ENCODE data around the gene FXYD5.

The FXYD5 gene

DNA sequence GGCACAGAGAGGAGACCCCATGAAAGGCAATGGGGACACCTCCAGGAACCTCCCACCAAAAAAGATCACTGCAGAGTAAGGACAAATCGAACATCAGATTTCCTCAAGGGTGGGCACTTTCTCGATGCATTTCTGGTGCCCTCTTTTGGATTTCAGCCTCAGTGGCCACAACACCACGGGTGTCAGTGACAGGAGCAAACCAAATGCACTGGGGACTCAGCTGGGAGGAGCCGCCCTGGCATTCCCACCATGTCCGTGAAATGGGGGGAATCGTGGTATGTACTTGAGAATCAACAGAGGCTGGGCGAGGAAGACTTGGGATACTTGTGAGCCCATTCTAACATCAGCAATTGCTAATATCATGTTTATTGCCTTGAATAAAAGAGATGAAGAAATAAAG, 57.7 kb downstream of the FXYD5 start:
- no peak for DNase-seq (ENCODE audit: low read depth in 2 of 2)

DNA sequence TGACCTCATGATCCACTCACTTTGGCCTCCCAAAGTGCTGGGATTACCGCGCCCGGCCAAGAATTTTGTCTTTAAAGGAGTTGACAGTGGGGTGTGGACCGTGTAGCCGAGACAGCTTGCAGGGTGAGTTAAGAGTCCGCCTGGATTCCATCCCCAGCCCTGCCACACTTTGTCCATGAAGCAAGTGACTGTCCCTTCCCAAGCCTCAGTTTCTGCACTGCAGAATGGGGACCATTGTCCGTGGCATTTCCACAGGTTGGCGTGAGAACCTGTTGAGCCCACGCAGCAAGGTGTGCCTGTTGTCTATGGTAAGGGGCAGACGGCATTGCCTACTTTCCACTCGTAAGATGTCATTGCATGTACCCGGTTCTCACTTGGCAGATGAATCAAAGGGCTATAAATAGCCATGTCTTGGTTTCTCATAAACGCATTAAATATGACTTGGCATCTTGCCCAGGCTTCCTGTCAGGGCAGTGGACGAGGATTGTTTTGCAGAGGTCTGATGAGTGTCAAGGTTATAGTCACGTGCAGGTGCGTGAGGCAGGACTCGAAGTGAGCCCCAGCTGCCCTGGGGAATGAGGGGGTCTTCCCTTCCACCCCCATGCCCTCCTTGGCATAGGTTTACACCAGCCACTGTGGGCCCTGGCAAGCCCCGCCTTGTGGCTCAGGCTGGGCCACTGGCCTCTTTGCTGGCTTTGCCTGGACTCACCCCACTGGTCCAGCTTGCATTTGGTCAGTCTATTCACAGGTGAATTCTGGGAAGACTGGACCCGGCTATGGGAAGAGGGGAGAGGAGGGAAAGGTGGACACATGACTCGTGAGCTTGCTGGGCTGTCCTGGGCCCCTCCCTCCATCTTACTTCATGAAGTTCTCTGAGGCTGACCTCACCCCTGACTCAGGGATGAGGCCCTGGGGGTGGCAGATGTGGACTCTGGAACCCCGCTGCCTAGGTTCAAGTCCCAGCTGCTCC, 59.4 kb downstream of the FXYD5 start:
- DNase-seq (ENCODE audit: low read depth in 2 of 2), result peak; percentile 66 to 70

DNA sequence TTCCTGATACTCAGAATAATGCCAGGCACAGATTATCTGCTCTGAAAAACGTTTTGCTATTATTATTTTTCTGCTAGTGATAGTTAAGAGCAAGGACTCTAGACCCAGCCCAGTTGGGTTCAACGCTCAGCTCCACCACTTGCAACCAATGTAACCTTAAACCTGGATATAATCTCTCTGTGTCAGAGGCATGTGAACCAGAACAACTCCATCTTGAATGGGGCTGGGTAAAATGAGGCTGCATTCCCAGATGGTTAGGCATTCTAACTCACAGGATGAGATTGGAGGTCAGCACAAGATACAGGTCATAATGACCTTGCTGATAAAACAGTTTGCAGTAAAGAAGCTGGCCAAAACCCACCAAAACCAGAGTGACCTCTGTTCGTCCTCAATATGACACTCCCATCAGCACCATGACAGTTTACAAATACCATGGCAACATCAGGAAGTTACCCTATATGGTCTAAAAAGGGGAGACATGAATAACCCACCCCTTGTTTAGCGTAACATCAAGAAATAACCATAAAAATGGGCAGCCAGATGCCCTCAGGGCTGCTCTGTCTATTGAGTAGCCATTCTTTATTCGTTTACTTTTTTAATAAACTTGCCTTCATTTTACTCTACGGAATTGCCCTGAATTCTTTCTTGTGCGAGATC, 60.4 kb downstream of the FXYD5 start:
- no peak for DNase-seq (ENCODE audit: low read depth in 2 of 2)

DNA sequence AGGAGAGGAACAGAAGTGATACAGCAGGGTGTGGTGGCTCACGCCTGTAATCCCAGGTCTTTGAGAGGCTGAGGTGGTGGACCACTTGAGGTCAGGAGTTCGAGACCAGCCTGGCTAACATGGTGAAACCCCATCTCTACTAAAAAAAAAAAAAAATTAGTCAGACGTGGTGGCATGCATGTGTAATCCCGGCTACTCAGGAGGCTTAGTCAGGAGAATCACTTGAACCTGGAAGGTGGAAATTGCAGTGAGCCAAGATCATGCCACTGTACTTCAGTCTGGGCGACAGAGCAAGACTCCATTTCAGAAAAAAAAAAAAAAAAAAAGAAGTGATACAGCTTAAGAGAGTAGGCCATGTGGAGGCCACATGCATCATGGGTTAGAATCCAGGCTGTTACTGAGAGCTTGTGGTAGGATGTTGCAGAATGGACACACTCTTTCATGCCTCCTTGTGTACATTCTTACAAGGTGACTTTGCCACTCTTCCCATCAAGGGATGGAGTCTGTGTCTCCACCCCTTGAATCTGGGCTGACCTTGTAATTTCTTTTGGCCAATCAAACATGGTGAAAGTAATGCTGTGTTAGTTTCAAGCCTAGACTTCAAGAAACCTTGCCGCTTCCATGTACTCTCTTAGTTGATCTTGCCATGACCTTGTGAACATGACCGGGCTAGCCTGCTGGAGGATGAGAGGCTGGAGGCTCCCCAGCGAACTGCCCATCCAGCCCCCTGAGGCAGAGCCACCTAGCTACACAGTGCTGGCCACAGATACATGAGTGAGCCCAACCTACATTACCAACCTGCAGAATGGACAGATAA, 61.7 kb downstream of the FXYD5 start:
- DNase-seq (ENCODE audit: low read depth in 2 of 2), result no peak

DNA sequence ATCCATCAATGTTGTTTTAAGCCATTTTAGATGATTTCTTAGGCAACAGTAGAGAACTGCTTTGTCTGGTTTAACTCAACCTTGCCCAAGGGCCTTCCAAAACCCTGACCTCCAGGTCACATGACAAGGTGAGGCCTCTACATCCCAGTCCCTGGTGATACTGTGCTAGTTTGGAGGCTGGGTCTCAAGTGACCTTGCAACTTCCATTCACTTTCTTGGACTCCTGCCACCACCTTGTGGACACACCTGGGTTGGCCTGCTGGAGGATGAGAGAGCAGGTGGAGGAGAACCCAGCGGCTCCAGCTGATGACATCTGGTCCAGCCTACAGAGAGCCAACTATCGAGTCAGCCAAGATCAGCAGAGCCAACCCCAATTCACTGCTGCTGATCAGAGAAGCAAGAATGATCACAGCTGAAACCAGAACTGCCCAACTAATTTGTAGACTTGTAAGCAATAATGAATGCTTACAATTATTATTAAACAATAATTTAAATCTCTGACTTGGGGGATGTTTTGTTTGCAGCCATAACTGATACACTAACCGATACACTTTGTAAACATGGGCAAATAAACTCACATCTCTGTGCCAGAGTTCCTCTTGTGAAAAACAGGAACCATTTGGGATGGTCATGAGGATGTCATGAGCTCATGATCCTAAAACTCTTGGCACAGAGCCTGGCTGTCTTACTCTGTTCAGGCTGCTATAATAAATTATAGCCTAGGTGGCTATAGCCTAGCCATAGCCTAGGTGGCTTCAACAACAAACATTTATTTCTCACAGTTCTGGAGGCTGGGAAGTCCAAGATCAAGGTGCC, 62.5 kb downstream of the FXYD5 start:
- DNase-seq (ENCODE audit: low read depth in 2 of 2), result no peak

DNA sequence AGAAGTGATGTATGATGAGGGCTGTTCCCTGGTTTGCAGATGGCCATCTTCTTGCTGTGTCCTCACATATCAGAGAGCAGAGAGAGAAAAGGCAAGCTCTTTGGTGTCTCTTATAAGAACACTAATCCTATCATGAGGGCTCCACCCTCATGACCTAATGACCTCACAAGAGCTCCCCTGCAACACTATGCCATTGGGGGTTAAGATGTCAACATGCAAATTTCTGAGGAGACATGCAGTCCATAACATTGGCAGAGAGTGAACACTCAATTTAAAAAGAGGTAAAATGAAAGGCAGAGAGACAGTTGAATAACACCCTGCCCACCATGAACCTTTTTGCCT, 63.1 kb downstream of the FXYD5 start:
- DNase-seq (ENCODE audit: low read depth in 2 of 2), result no peak

DNA sequence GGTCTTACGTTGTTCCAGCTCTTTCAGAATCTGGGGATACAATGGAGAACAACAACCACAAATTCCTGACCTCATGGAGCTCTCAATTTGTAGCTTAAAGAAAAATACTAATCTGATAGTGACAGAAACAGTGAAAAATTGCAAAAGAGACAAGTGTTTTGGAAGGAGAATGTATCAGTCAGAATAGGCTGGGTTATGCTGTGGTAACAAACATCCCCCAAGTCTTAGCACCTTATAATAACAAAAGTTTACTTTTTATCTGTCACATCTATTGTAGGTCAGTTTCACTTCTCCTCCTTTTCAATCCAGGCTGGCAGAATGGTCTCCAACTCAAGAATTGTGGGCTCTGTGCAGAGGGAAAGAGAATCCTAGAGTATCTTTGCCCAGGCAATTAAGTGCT, 64.5 kb downstream of the FXYD5 start:
- no peak for DNase-seq (ENCODE audit: low read depth in 2 of 2)
